OCI-LY1 (cell line): ENCODE measurements around the gene UBXN6.

Experiments
- H2AFZ ChIP-seq: fragments of 200-600 bp; sonication (generic), shearing (Covaris generic); 2 replicates; pipeline ENCODE4 v1.6.0; 2014; ENCODE audit warnings: antibody characterized with exemption, mild to moderate bottlenecking, low read length
- H3F3A ChIP-seq: fragments of 200-600 bp; sonication (generic), shearing (Covaris generic); 2 replicates; pipeline ENCODE4 v1.6.0; 2014; ENCODE audit warnings: mild to moderate bottlenecking, antibody characterized with exemption, low read length, moderate library complexity; ENCODE audit not compliant: insufficient read depth
- H3K27ac ChIP-seq: fragments of 200-600 bp; sonication (generic); 2 replicates; pipeline ENCODE4 v1.5.1; 2014; ENCODE audit warnings: low read length, mixed run types, mild to moderate bottlenecking, low read depth; ENCODE audit not compliant: poor library complexity, severe bottlenecking
- H3K27me3 ChIP-seq: fragments of 200-600 bp; sonication (generic); 2 replicates; pipeline ENCODE4 v1.6.0; 2014; ENCODE audit warnings: antibody characterized with exemption, mild to moderate bottlenecking, low read length, moderate library complexity; ENCODE audit not compliant: insufficient read depth
- H3K36me3 ChIP-seq: fragments of 200-600 bp; sonication (generic); 2 replicates; pipeline ENCODE4 v1.6.1; 2014; ENCODE audit warnings: mild to moderate bottlenecking, antibody characterized with exemption, low read length, moderate library complexity, mixed read lengths; ENCODE audit not compliant: insufficient read depth
- H3K4me1 ChIP-seq: fragments of 200-600 bp; sonication (generic); 2 replicates; pipeline ENCODE4 v1.5.1; 2014; ENCODE audit warnings: mild to moderate bottlenecking, low read length, moderate library complexity; ENCODE audit not compliant: insufficient read depth, severe bottlenecking
- H3K4me2 ChIP-seq: fragments of 200-600 bp; sonication (generic), shearing (Covaris generic); 2 replicates; pipeline ENCODE4 v1.6.1; 2014; ENCODE audit warnings: low read length
- H3K4me3 ChIP-seq: fragments of 200-600 bp; sonication (generic); 2 replicates; pipeline ENCODE4 v1.5.1; 2014; ENCODE audit warnings: low read length, low read depth, mild to moderate bottlenecking, mixed read lengths; ENCODE audit not compliant: poor library complexity, severe bottlenecking
- H3K79me2 ChIP-seq: fragments of 200-600 bp; shearing (Covaris generic); 2 replicates; pipeline ENCODE4 v1.6.1; 2016; ENCODE audit warnings: mixed run types, low read length, mixed read lengths; ENCODE audit not compliant: insufficient read depth
- H3K9ac ChIP-seq: fragments of 200-600 bp; sonication (generic), shearing (Covaris generic); 2 replicates; pipeline ENCODE4 v1.6.1; 2014; ENCODE audit warnings: mild to moderate bottlenecking, low read length, mixed read lengths
- H3K9me2 ChIP-seq: fragments of 200-600 bp; sonication (generic), shearing (Covaris generic); 2 replicates; pipeline ENCODE4 v1.6.1; 2014; ENCODE audit warnings: low read depth, mild to moderate bottlenecking, low read length, mixed read lengths
- H3K9me3 ChIP-seq: fragments of 200-600 bp; shearing (Covaris generic); 2 replicates; pipeline ENCODE4 v1.6.1; 2014; ENCODE audit warnings: low read length, mixed read lengths
- H4K20me1 ChIP-seq: fragments of 200-600 bp; sonication (generic), shearing (Covaris generic); 2 replicates; pipeline ENCODE4 v1.6.0; 2016; ENCODE audit warnings: mild to moderate bottlenecking, low read length; ENCODE audit not compliant: insufficient read depth
- EZH2 ChIP-seq: fragments of 200-600 bp; sonication (generic), shearing (Covaris generic); IDR thresholded peaks from 2 replicates; pipeline ENCODE4 v1.8.0; 2017; ENCODE audit warnings: borderline replicate concordance, mixed run types, mild to moderate bottlenecking, antibody characterized with exemption, low read length, moderate library complexity, mixed read lengths
- TF ChIP-seq, protein P1 (sequence below): fragments of 200-600 bp; sonication (generic), shearing (Covaris generic); IDR thresholded peaks from 2 replicates; pipeline ENCODE4 v1.5.1; 2017; ENCODE audit warnings: mild to moderate bottlenecking, antibody characterized with exemption, low read length, moderate library complexity, mixed read lengths

The UBXN6 gene

DNA sequence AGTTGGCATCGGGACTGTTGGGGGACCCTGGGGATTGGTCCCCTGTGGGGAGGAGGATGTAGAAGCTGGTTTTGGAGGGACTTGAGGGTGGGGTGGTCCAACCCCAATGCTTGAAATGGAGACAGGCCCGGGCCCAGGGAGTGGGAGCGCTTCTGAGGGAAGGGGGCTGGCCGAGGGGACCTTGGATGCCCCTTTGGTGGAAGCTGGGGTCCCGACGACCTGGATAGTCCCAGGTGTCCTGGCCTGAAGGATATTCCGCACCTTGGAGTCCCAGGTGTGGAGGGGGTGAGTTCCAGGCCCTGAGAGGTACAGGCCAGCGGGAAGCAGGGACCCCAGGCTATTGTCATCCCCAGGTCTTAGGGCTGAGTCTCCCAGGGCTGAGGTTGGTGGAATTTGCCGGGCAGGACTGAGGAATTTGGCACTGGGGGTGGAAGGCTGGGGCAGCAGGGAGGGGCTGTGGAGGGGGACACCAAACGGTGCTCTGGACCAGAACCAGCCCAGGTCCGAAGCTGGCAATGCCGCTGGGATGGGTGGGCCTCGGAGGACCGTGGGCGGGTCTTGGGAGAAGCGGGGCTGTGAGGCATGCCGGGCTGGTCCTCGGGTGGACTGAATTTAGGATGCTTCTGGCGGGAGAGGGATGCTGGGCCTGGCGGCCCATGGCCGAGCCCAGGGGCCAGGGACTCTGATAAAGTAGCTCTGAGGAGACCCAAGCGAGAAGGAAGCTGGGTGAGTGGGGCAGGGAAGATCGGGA, 16.3 kb upstream of the UBXN6 start:
- Histone ChIP-seq H3K27me3 (no peaks in the 10 kb centered on the region), H3K79me2 (peaks cover 11% of the 10 kb centered on the region), H3K4me2 (peak overlapping the region; percentile 73), H3K9me3 (no peaks in the 10 kb centered on the region), H3K36me3 (peaks cover 29% of the 10 kb centered on the region), H3K27ac (no peak overlapping the region), H3K9ac (peak overlapping the region; percentile 90), H3F3A (no peaks in the 10 kb centered on the region), H3K4me3 (peak overlapping the region; percentile 99), H3K9me2 (no peaks in the 10 kb centered on the region), H2AFZ (no peak overlapping the region), H4K20me1 (no peaks in the 10 kb centered on the region), H3K4me1 (peaks cover 35% of the 10 kb centered on the region)
- TF ChIP-seq, protein P1, sequence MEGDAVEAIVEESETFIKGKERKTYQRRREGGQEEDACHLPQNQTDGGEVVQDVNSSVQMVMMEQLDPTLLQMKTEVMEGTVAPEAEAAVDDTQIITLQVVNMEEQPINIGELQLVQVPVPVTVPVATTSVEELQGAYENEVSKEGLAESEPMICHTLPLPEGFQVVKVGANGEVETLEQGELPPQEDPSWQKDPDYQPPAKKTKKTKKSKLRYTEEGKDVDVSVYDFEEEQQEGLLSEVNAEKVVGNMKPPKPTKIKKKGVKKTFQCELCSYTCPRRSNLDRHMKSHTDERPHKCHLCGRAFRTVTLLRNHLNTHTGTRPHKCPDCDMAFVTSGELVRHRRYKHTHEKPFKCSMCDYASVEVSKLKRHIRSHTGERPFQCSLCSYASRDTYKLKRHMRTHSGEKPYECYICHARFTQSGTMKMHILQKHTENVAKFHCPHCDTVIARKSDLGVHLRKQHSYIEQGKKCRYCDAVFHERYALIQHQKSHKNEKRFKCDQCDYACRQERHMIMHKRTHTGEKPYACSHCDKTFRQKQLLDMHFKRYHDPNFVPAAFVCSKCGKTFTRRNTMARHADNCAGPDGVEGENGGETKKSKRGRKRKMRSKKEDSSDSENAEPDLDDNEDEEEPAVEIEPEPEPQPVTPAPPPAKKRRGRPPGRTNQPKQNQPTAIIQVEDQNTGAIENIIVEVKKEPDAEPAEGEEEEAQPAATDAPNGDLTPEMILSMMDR = no peak
- no peak for TF ChIP-seq EZH2

DNA sequence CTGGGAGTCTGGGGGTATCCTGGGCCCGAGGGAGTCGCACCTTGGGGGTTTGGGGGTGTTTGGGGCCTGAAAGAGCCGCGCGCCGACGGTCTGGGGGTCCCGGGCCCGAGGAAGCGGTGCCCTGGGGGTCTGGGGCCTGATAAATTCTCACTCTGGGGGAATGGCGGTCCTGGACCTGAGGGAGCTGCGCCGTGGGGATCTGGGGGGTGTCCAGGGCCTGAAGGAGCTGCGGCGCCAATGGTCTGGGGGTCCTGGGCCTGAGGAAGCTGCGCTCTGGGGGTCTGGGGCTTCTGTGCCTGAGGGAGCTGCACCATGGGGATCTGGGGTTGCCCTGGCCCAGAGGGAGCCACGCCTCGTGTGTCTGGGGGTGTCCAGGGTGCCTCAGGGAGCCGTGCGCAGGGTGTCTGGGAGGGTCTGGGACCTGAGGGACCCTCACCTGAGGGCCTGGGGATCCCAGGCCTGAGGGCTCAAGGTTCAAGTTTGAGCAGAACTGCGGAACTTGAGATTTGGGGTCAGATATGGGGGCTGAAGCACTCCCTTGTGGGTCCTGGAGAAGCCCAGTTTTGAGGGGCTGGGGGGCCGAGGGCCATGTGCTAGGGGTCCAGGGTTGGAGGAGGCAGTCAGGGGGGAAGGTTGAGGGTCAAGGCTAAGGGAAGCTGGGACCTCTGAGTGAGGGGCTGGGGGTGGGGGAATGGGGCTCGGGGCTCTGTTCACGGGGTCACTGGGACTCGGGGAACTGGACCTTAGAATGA, 15.6 kb upstream of the UBXN6 start:
- H3K79me2 ChIP-seq = peaks cover 11% of the 10 kb centered on the region
- H3K4me2 ChIP-seq = peak overlapping the region; percentile 73
- H3K36me3 ChIP-seq = peaks cover 21% of the 10 kb centered on the region
- peak overlapping the region; percentile 99 for H3K4me3 ChIP-seq
- no peak for TF ChIP-seq EZH2
- TF ChIP-seq, protein P1 = no peak
- no peaks in the 10 kb centered on the region for H3K9me2 ChIP-seq
- no peaks in the 10 kb centered on the region for H3F3A ChIP-seq
- no peaks in the 10 kb centered on the region for H3K9me3 ChIP-seq
- H3K4me1 ChIP-seq = peaks cover 35% of the 10 kb centered on the region
- no peaks in the 10 kb centered on the region for H4K20me1 ChIP-seq
- H3K9ac ChIP-seq = peak overlapping the region; percentile 90
- no peaks in the 10 kb centered on the region for H3K27me3 ChIP-seq
- H3K27ac ChIP-seq = no peak overlapping the region
- H2AFZ ChIP-seq = no peak overlapping the region

- H3K27ac ChIP-seq = peak within 1 kb of the TSS; percentile 91
- no peak within 1 kb of the TSS; the same call in 1 of the 2 replicates for H2AFZ ChIP-seq
- H3K36me3 ChIP-seq = peaks cover 18% of the 10 kb centered on the region
Observed at GRCh38 chr19:4472174-4472974, 14.8 kb upstream of the UBXN6 start, which contains the start of gene HDGFL2. HDGFL2 (plus strand) TSS chr19:4472297; CDS start chr19:4472351, 54 bp downstream.

More at GRCh38 chr19:4472174-4472974, 14.8 kb upstream of the UBXN6 start, which contains the start of gene HDGFL2:
- Histone ChIP-seq H3K9ac (peak within 1 kb of the TSS; percentile 90), H3K79me2 (peaks cover 11% of the 10 kb centered on the region), H3K27me3 (no peaks in the 10 kb centered on the region), H3K4me2 (peak within 1 kb of the TSS; percentile 76), H3K9me3 (no peaks in the 10 kb centered on the region), H3K4me1 (peaks cover 35% of the 10 kb centered on the region), H3K4me3 (peak within 1 kb of the TSS; percentile 99), H4K20me1 (no peaks in the 10 kb centered on the region), H3F3A (no peaks in the 10 kb centered on the region), H3K9me2 (no peaks in the 10 kb centered on the region)
- TF ChIP-seq EZH2 = no peak
- TF ChIP-seq, protein P1 = no peak
